Measurements from ENCODE around the gene KHK.
"Not testable (repeated sequence)": the region's sequence is repeated elsewhere in the genome, so short reads cannot be mapped to it uniquely, and the experiment has no call there.

KHK gene

GRCh38 chr2:27097341-27097740 is 10.8 kb downstream of the KHK start:
- DNase-seq: no peak

DNA sequence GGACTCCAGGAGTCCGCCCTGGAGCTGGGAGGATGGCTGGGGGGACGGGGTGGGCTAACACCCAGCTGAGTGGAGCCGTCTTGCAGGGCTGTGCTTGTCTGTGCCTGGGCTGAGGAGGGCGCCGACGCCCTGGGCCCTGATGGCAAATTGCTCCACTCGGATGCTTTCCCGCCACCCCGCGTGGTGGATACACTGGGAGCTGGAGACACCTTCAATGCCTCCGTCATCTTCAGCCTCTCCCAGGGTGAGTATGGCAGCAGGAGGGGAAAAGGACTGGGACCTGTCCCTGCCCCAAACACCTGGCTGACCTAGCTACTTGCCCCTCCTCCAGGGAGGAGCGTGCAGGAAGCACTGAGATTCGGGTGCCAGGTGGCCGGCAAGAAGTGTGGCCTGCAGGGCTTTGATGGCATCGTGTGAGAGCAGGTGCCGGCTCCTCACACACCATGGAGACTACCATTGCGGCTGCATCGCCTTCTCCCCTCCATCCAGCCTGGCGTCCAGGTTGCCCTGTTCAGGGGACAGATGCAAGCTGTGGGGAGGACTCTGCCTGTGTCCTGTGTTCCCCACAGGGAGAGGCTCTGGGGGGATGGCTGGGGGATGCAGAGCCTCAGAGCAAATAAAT is 12.9 kb downstream of the KHK start:
- DNase-seq: no peak

GRCh38 chr2:27100036-27100435 is 13.5 kb downstream of the KHK start:
- no peak for DNase-seq

- DNase-seq: no peak
Measured at GRCh38 chr2:27102329-27102728, 15.8 kb downstream of the KHK start.

GRCh38 chr2:27105981-27106380 is 19.4 kb downstream of the KHK start:
- no peak for DNase-seq

DNA sequence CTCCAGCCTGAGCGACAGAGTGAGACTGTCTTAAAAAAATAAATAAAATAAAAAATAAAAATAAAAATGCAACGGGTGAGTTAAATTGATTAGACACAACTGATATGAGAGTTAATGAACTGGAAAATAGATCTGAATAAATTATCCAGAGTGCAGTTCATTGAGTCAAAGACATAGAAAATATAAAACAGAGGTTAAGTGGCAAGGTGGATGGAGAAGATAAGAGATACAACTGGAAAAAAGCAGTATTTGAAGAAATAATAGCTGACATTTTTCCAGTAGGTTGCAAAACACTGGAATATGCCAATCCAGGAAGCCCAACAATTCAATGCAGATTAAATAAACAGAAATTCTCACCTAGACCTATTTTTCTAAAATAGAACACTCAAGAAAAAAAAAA is 21.6 kb downstream of the KHK start:
- no peak for DNase-seq

- no peak for DNase-seq
Measured at GRCh38 chr2:27109083-27109482, 22.5 kb downstream of the KHK start.

DNA sequence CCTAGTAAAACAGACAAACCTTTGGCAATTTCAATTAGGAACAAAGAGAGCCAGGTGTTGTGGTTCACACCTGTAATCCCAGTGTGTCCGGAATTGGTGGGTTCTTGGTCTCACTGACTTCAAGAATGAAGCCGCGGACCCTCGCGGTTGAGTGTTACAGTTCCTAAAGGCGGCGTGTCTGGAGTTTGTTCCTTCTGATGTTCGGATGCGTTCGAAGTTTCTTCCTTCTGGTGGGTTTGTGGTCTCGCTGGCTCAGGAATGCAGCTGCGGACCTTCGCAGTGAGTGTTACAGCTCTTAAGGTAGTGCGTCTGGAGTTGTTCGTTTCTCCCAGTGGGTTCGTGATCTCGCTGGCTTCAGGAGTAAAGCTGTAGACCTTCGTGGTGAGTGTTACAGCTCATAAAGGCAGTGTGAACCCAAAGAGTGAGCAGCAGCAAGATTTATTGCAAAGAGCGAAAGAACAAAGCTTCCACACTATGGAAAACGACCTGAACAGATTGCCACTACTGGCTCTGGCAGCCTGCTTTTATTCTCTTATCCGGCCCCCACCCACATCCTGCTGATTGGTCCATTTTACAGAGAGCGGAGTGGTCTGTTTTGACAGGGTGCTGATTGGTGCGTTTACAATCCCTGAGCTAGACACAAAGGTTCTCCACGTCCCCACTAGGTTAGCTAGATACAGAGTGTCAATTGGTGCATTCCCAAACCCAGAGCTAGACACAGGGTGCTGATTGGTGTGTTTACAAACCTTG is 24.2 kb downstream of the KHK start:
- not testable (repeated sequence) for DNase-seq

- DNase-seq: not testable (repeated sequence)
Measured at GRCh38 chr2:27111392-27112078, 25.0 kb downstream of the KHK start.

DNA sequence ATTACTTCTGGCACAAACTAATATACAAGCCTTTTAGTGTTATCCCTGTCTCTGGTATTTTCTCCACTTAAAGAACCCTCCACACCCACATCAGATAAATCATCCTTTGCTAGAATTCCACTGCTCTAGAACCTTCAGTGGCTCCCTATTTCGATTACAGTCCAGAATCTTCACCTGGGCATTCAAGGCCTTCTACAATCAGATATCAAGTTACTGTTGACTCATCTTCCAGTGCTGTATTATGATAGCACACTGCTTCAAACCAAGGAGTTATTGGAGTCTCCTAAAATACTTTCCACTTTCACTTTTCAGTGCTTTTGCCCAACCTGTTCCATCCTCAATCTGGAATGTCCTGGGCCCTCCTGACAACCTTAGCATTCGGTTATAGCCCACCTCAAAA is 28.9 kb downstream of the KHK start:
- no peak for DNase-seq

DNA sequence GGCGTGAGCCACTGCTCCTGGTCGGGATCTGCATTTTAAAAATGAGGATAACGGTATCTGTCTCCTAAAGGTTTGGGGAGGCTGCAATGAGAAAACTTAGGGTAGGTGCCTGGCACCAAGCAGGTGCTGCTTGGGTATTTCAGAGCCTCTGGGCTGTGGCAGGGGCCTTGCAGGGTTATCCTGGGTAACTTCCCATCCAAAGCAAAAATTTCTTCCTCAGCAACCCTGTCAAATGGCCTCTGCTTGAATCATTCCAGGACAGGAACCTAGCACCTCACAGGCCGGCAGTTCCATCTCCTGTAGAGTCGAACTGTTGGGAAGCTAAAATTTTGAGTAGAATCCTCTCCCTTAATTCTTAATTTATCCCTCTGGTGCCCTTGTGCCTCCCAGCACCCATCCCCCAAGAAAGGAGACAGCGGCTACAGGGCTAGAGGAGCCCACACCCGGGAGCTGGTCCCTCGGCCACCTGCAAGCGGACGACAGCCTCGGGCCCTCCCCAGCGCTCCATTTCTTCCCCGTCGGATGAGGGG is 31.5 kb downstream of the KHK start:
- no peak for DNase-seq

GRCh38 chr2:27118525-27119329 is 32.2 kb downstream of the KHK start, which contains the start of gene CGREF1:
TSS of gene CGREF1 (minus strand) at chr2:27119128. CDS start at chr2:27104366, 14,762 bp downstream.
- DNase-seq: no peak

GRCh38 chr2:27119330-27119670 is 32.7 kb downstream of the KHK start:
- not testable (repeated sequence) for DNase-seq

GRCh38 chr2:27121906-27122305 is 35.3 kb downstream of the KHK start:
- no peak for DNase-seq

GRCh38 chr2:27122791-27123190 is 36.2 kb downstream of the KHK start:
- DNase-seq: no peak

DNA sequence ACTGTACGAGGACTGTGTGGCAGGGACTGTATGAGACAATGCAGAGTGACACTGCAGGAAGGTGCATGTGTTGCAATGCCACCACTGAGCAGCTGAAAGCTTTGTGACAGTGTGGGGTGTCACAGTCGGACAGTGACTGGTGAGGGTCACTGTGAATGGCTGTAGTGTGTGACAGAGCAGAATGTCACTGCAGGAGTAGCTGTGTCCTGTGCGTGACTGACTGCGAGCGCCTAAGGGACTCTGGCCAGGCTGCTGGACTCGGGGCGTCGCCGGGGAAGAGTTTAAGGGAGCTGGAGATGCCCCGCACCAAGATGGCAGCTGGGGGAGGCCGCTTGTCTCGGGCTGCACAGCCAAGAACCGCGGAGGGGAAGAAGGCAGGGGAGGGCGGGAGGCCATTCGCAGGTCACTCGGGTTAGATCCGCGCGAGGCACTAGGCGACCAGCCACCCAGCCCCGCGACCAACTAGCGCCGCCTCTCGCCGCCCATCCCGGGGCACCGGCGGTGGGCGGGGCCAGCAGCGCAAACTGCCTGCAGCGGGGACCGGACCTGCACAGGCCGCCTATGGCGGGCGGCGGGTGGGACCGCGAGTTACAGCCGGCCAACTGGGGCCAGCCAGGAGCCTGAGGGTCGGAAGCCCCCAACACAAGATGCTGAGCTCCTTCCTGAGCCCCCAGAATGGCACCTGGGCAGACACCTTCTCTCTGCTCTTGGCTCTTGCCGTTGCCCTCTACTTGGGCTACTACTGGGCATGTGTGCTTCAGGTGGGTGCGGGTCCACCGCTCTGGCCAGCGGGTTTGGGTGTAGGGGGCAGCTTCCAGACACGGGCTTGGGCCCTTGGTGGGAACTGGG is 37.0 kb downstream of the KHK start, which contains the start of gene ABHD1:
ABHD1 (plus strand) TSS at position 514 of the 849 bp plus-strand sequence; CDS start at position 648, 134 bp downstream.
- peak; percentile 56 for DNase-seq

GRCh38 chr2:27125104-27125503 is 38.5 kb downstream of the KHK start:
- DNase-seq: no peak

DNA sequence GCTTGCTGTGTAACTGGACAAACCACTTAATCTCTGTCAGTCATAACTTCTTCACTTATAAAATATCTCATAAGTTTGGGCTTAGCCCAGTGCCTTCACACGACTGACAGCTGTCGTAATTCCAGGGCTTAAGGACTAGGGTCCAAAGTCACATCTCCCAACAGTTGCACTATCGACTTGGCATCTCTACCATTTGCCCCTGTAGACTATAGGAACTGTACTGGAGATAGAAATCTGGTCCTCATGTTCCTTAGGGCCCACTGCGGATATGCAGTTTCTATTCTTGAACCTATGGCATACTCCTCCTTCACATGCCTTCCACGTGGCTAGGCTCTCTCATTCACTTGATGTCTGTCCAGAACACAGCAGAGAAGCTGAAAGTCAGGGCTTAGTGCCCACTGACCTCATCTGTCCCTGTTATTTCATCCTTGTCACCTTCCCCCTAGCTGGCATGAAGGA is 39.7 kb downstream of the KHK start:
- DNase-seq: no peak

DNA sequence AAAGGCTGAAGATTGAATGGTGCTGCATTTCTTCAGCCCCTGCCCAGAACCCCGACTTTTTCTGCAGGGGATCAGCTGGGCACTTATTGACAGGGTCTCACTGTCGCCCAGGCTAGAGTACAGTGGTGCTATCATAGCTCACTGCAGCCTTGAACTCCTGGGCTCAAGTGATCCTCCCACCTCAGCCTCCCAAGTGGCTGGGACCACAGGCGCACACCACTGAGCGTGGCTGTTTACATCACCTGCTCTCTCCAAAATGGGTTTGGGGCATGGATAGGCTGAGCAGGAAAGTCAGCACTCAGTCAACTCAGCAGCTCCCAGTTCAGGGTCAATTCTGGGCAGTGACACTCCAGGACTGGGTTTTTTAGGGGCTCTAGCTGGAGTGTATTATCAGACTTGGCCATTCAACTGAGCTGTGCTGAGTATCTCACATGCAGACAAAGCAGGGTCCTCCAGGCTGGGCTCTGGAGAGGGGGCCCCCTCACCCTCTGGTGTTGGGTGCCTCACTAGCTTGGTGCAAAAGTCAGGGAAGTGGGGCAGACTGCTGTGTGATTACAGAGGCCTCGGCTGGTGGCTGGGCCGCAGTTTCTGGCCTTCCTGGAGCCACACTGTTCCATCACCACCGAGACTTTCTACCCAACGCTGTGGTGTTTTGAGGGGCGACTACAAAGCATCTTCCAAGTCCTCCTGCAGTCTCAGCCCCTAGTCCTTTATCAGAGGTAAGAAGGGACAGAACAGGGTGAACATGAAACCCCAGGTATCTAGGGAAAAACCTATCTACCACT is 41.5 kb downstream of the KHK start:
- no peak for DNase-seq

DNA sequence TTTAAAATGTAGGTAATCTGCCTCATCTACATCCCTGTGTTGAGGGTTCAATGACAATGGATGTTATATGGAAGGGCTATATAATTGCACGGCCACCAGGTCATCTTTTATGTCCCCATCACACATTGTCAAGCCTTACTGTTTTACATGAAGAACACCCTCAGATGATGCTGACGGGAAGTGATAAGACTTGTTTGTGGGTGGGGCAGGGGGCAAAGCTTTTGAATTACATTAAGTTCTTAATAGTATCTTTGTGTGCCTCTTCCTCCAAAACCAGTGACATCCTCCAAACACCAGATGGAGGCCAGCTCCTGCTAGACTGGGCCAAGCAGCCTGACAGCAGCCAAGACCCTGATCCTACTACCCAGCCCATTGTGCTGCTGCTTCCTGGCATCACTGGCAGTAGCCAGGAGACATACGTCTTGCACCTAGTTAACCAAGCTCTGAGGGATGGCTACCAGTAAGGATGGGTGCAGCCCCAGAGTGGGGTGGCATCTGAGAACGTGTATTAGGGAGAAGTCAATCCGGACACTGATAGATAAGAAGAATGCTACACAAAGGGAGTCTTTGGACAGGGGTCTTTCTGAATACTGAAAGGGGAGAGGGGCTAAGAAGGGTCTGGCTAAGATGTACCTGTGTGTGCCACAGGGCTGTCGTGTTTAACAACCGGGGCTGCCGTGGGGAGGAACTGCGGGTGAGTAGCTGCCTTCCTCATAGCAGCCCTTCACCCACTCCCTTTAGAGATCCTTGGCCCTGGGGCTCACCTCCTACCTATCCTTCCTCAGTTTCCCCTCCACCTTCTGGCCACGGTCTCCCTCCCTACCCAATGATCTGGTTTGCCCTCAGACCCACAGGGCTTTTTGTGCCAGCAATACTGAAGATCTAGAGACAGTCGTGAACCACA is 42.3 kb downstream of the KHK start:
- no peak for DNase-seq
